GM19035 (cell line): ENCODE data around the gene QARS1.

Experiments used
- ATAC-seq: cut with Tn5 transposase; IDR thresholded peaks from one replicate; pipeline ENCODE4 v1.9.1; 2021; ENCODE audit not compliant: unreplicated experiment

Gene QARS1

GRCh38 chr3:49120438-49121131, 16.0 kb upstream of the QARS1 start, which contains the start of gene USP19:
Gene USP19 (minus strand): TSS chr3:49120823. CDS start chr3:49119145, 1,678 bp downstream.
- peak; percentile 86 for ATAC-seq

DNA sequence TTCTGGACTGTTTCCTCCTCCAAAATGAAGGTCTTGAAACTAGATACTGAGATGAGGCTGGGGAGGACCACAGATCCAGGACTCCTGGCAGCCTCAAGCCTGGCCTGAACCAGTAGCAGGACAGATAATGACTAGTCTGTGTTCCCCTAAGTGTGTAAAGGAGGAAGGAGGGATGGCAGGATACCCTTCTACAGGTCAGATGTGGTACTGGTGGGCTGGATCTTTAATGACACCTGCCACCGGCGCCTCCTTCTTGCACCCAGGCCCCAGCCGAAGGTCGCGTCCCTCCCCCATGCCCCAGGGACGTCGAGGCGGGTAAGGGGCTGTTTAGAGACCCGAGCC, 15.5 kb upstream of the QARS1 start:
- ATAC-seq, result no peak

DNA sequence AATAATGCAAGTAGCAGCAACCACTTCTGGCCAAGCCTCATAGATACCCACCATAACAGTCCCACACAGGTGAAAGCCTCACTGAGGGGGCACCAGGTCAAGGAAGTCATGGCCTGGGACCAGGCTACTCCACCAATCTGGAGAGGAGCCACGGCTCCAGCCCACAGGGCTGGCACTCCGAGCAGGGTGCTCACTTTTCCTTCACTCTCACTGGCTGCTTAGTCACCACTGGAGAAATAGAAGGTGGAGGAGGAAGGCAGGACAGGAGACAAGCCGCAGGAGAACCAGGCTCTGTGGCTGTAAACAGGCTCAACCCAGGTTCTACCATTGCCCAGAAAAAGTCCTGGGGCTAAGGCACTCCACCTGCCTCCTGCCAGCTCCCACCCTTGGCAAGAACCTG, 14.9 kb upstream of the QARS1 start:
- no peak for ATAC-seq

DNA sequence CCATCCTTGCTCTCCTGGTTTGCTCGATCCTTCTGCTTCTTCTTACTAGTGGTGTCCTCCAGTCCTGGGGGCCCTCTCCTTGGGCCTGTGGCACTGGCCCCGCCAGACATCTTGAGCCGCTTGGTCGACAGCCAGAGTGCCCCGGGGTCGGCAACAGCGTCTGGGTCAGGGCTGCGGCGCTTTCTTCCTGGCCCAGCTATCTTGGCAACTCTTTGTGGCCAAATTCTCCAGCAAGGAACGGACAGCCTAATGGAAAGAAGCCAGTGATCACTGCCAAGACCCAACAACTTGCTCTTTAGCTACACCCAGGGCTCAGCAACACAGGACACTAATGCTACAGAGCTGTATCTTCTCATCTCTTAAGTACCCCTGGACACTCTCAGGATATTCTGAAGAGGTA, 14.5 kb upstream of the QARS1 start:
- ATAC-seq, result no peak

DNA sequence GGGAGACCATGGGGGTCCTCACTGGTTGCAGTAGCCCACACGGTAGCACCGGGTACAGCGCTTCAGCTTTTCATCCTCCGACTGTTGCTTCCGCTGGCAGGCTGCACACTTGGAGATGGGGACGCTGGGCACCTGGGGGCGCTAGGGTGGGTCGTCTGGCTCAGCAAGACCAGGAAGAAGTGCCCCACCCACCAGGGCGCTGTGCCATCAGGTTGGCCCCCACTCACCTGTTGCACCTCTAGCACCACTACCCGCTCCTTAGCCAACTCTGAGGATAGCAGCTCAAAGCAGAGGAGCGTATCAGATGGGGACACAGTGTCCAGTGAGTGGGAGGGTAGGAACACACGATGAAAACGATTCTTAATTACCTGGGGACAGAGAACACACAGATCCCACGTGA, 7.7 kb upstream of the QARS1 start:
- ATAC-seq, result no peak

GRCh38 chr3:49111347-49111746, 6.8 kb upstream of the QARS1 start:
- ATAC-seq, result no peak

GRCh38 chr3:49110780-49111179, 6.2 kb upstream of the QARS1 start:
- ATAC-seq, result no peak

GRCh38 chr3:49108346-49108745, 3.8 kb upstream of the QARS1 start:
- ATAC-seq, result no peak

- no peak for ATAC-seq
Measured at GRCh38 chr3:49104052-49104426, 518 bp downstream of the QARS1 start.

DNA sequence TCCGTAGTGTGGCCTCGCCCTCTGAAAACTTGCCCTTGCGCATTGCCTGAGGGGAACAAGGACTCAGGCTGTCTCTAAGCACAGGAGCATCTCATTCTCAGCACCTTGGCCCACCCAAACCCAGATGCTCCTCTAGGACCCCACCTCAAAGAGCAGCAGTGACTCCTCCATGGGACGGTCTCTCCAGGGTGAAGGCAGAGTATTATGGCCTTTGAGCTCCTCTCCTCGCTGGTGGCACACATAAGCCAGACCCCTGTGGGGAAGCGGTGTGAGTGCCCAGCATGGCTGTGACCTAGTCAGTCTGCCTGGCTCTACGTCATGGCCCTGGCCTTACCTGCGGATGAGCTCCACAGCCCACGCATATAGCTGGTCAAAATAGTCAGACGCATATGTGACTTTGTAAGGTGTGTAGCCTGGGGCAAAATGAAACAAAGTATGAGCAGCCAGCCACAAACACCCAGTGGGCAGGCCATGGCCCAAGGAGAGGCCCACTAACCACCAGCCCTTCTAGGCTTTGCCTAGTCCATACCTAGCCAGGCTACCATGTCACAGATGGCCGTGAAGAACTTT, 4.4 kb downstream of the QARS1 start:
- ATAC-seq, result no peak

- no peak for ATAC-seq
Measured at GRCh38 chr3:49098910-49099630, 5.5 kb downstream of the QARS1 start.

DNA sequence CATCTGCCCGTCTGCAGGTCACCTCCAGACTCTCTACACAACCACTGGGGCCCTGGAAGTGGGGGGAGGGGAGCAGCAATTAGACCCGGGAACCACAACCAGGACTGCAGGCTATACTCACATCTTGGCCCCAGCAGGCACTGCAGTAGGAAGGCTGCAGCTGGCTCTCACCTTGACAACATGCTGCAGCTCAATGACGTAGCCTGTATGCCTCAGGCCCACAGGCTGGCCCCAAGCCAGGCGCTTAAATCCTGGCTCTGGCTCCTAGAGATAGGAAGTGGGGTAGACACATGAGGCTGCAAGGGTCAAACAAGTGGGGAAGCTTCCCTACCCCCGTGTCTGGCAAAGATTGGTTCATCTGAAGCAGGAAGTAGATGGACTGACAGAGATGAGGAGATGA, 6.1 kb downstream of the QARS1 start:
- no peak for ATAC-seq

GRCh38 chr3:49093853-49094767, 10.4 kb downstream of the QARS1 start, which contains the start of gene QRICH1:
Gene QRICH1 (minus strand): TSS chr3:49094071. CDS start chr3:49077017, 17,054 bp downstream.
- ATAC-seq, result peak; percentile 74

DNA sequence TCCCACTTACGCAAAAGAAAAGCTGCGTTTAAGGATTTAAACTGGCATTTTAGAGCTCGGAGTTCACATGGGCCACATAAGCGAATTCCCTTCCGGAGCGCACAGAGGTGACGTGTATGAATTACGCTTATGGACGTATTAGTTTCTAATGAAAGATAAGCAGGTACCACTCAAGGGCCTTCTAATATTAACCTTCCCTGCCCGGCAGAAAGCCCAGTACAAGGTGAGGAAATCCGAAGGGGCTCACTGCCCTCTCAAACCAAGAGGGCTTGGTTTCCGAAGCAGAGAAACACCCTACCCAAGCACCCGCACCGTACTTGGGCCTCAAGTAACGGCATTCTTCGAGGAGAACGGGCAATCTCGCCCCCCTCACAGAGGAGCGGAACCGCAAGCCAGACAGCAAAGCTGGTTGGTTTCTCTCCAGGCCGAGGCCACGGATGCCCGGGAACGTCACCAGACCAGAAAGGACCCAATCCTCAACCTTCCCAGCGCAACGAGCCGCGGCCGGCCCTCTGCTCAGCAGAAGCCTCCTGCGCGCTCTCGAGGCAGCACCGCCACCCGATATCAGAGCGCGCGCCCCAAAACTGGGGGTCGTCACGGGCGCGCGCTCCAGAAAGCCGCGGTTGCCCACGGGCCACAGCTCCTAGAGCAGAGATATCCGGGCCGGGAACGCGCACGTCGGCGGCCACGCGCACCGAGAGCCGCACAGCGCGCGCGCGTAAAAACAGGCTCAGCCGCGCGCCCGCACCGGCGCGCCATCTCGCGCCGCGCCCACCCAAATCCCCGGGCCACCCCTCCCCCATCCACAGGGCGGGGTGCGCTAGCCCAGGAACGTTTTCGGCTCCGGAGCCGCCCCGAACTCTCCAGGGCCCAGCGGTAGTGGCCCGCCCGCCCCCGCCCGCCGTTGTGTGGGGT, 11.4 kb downstream of the QARS1 start:
- ATAC-seq, result peak; percentile 45

DNA sequence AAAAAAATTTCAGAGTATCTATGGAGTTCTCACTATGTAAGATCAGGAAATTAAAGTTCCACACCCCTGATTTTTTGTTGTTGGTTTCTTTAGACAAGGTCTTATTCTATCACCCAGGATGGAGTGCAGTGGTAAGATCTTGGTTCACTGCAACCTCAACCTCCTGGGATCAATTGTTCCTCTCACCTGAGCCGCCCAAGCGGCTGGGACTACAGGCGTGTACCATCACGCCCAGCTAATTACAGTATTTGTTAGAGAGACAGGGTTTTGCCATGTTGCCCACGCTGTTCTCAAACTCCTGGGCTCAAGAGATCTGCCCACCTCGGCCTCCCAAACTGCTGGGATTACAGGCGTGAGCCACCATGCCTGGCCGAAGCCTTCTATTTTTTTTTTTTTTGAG, 23.1 kb downstream of the QARS1 start:
- ATAC-seq, result no peak

DNA sequence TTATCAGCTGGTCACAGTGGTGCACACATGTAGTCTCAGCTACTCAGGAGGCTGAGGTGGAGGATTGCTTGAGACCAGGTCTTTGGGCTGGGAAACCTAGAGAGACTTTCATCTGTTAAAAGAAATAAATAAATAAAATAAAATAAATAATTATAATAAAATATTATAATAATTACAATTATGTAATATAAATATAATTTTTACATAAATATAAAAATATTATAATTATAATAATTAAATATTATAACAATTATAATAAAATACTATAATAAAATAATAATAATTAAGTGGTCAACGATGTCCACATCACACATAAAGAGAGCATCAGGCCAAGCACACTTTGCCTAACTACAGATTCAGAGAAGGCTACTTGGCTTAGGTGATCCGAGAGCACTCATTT, 25.3 kb downstream of the QARS1 start:
- no peak for ATAC-seq

DNA sequence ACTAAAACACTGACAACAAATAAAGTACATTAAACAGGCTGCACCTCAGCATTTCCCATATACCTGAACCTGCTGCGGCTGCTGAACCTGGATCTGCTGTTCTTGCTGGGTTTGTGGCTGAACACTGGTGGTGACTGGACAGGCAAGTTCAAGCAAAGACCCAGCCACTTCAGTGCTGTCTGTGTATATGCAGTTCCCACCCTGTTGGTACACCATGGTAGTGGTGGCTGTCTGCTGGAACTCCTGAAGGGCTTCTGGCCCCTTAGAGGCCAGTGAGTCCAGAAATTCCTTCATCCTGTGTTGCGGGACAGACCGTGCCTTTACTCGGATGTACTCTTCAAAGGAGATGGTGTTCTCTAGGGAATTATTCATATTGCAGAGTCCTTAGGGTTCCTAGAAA, 27.9 kb downstream of the QARS1 start:
- ATAC-seq, result no peak

GRCh38 chr3:49076116-49076515, 28.4 kb downstream of the QARS1 start:
- no peak for ATAC-seq

DNA sequence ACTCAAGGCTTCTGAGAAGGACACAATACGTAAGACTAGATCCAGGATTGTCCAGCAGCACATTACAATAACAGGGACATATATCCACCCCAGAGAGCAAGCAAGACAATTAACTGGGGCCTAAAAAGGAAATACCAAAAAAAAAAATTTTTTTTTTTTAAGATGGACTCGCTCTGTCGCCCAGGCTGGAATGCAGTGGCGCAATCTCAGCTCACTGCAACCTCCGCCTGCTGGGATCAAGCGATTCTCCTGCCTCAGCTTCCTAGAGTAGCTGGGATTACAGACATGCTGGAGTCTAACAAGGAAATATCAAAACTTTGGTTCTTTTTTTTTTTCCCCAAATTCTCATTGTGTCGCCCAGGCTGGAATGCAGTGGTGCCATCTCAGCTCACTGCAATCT, 46.5 kb downstream of the QARS1 start:
- no peak for ATAC-seq

DNA sequence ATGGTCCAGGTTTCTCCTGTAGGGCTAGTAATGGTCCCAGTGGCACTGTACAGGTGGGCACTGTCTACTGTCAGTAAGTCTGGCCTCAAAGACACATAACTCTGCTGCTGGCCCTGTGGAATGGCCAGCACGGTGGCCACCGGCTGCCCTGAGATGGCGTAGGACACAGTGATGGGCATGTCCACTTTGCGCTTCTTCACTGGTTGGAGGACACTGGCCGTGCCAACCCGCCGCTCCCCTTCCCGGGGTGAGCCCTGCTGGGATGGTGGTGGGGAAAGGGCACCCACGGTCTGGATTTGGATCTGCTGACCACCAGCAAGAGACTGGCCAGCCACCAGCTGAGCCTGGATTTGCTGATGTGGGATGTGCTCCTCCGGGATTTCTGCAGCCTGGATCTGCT, 47.3 kb downstream of the QARS1 start:
- ATAC-seq, result no peak
